ENCODE data around the gene USP7.

Gene USP7

GRCh38 chr16:8926827-8927226 lies 36.9 kb downstream of the USP7 start:
- no peak overlapping the region for H3K4me3 ChIP-seq (ENCODE audit: low read length)
- no peak for DNase-seq (ENCODE audit: low read depth)
- no peak for TF ChIP-seq CTCF (IDR thresholded peaks at IDR 0.05; ENCODE audit: insufficient read depth, low read depth, low read length, missing control alignments)

- no peak for TF ChIP-seq CTCF (IDR thresholded peaks at IDR 0.05; ENCODE audit: insufficient read depth, low read depth, low read length, missing control alignments)
- no peak for DNase-seq (ENCODE audit: low read depth)
- no peak overlapping the region for H3K4me3 ChIP-seq (ENCODE audit: low read length)
Measured at GRCh38 chr16:8925455-8925854, 38.3 kb downstream of the USP7 start.

GRCh38 chr16:8924214-8924613 lies 39.5 kb downstream of the USP7 start:
- no peak for TF ChIP-seq CTCF (IDR thresholded peaks at IDR 0.05; ENCODE audit: insufficient read depth, low read depth, low read length, missing control alignments)

GRCh38 chr16:8923199-8923598 lies 40.5 kb downstream of the USP7 start:
- no peak for TF ChIP-seq CTCF (IDR thresholded peaks at IDR 0.05; ENCODE audit: insufficient read depth, low read depth, low read length, missing control alignments)
- H3K4me3 ChIP-seq (ENCODE audit: low read length) = no peak overlapping the region
- DNase-seq (ENCODE audit: low read depth) = no peak

More at GRCh38 chr16:8924214-8924613, 39.5 kb downstream of the USP7 start:
- DNase-seq (ENCODE audit: low read depth) = no peak
- H3K4me3 ChIP-seq (ENCODE audit: low read length) = no peak overlapping the region

- no peak overlapping the region for H3K4me3 ChIP-seq (ENCODE audit: low read length)
- no peak for TF ChIP-seq CTCF (IDR thresholded peaks at IDR 0.05; ENCODE audit: insufficient read depth, low read depth, low read length, missing control alignments)
Measured at GRCh38 chr16:8921347-8921984, 42.2 kb downstream of the USP7 start.

GRCh38 chr16:8920645-8921346 lies 42.9 kb downstream of the USP7 start:
- no peak for DNase-seq (ENCODE audit: low read depth)
- no peak for TF ChIP-seq CTCF (IDR thresholded peaks at IDR 0.05; ENCODE audit: insufficient read depth, low read depth, low read length, missing control alignments)
- H3K4me3 ChIP-seq (ENCODE audit: low read length) = no peak overlapping the region

More at GRCh38 chr16:8921347-8921984, 42.2 kb downstream of the USP7 start:
- DNase-seq (ENCODE audit: low read depth) = no peak
